GM21367 (cell line): Measurements from ENCODE around the gene AZGP1.
A peak's percentile ranks its signal among the peaks of the same experiment; 100 is the strongest.
"Not testable (repeated sequence)": the region's sequence is repeated elsewhere in the genome, so short reads cannot be mapped to it uniquely, and the experiment has no call there.

Experiments
- ATAC-seq: cut with Tn5 transposase; IDR thresholded peaks from one replicate; pipeline ENCODE4 v1.9.1; 2021; ENCODE audit not compliant: unreplicated experiment

Gene AZGP1

GRCh38 chr7:99975782-99976521 lies at the start of gene AZGP1:
Gene AZGP1, minus strand, starts transcription at chr7:99976031. Its CDS starts 11 bp downstream, at chr7:99976020.
- no peak for ATAC-seq

- ATAC-seq, result no peak
These were observed 48.3 kb upstream of the AZGP1 start for GRCh38 chr7:100024020-100024619.

GRCh38 chr7:100023526-100023925 lies 47.7 kb upstream of the AZGP1 start:
- no peak for ATAC-seq

- ATAC-seq, result no peak
These were observed 46.8 kb upstream of the AZGP1 start for GRCh38 chr7:100022621-100023020.

- ATAC-seq, result no peak
These were observed 45.5 kb upstream of the AZGP1 start for GRCh38 chr7:100021297-100021696.

GRCh38 chr7:100019908-100020307 lies 44.1 kb upstream of the AZGP1 start:
- no peak for ATAC-seq

- ATAC-seq, result no peak
These were observed 42.0 kb upstream of the AZGP1 start for GRCh38 chr7:100017875-100018274.

- ATAC-seq, result no peak
These were observed 41.5 kb upstream of the AZGP1 start for GRCh38 chr7:100017300-100017699.

GRCh38 chr7:100016215-100016901 lies 40.5 kb upstream of the AZGP1 start:
- ATAC-seq, result no peak

- peak; percentile 89 for ATAC-seq
These were observed 39.7 kb upstream of the AZGP1 start, which contains the start of gene ZKSCAN1 for GRCh38 chr7:100015232-100016214. Gene ZKSCAN1, plus strand, starts transcription at chr7:100015596. Its CDS starts 7,911 bp downstream, at chr7:100023507.

- ATAC-seq, result no peak
These were observed 37.5 kb upstream of the AZGP1 start for GRCh38 chr7:100013328-100013676.

- not testable (repeated sequence) for ATAC-seq
These were observed 36.8 kb upstream of the AZGP1 start for GRCh38 chr7:100012385-100013327.

- no peak for ATAC-seq
These were observed 35.7 kb upstream of the AZGP1 start for GRCh38 chr7:100011516-100011915.

- ATAC-seq, result no peak
These were observed 35.1 kb upstream of the AZGP1 start for GRCh38 chr7:100010901-100011300.

GRCh38 chr7:100009952-100010351 lies 34.1 kb upstream of the AZGP1 start:
- ATAC-seq, result not testable (repeated sequence)

GRCh38 chr7:100008525-100008924 lies 32.7 kb upstream of the AZGP1 start:
- no peak for ATAC-seq

- no peak for ATAC-seq
These were observed 32.1 kb upstream of the AZGP1 start for GRCh38 chr7:100007887-100008286.

- no peak for ATAC-seq
These were observed 28.2 kb upstream of the AZGP1 start for GRCh38 chr7:100003711-100004661.

- no peak for ATAC-seq
These were observed 24.4 kb upstream of the AZGP1 start for GRCh38 chr7:100000239-100000638.
